GDM1 (cell line): ENCODE results near the gene HSD17B3.
A peak's percentile ranks its signal among the peaks of the same experiment; 100 is the strongest.
"Not testable (repeated sequence)": the region's sequence is repeated elsewhere in the genome, so short reads cannot be mapped to it uniquely, and the experiment has no call there.

ENCODE experiments used
- DNase-seq: peaks from one replicate; lab custom pipeline; 2025; lab: John Stamatoyannopoulos, UW

HSD17B3 gene

GRCh38 chr9:96302021-96302420 lies at the start of gene HSD17B3:
Gene HSD17B3, minus strand, starts transcription at chr9:96302176. Its CDS starts 72 bp downstream, at chr9:96302104.
- no peak for DNase-seq

- no peak for DNase-seq
These were observed 48.9 kb upstream of the HSD17B3 start for GRCh38 chr9:96350866-96351265.

- no peak for DNase-seq
These were observed 46.3 kb upstream of the HSD17B3 start for GRCh38 chr9:96348261-96348660.

- DNase-seq: no peak
These were observed 43.6 kb upstream of the HSD17B3 start for GRCh38 chr9:96345551-96345950.

- DNase-seq: no peak
These were observed 42.6 kb upstream of the HSD17B3 start for GRCh38 chr9:96344458-96345180.

GRCh38 chr9:96343515-96344360 lies 41.8 kb upstream of the HSD17B3 start:
- no peak for DNase-seq

GRCh38 chr9:96342571-96343245 lies 40.7 kb upstream of the HSD17B3 start:
- DNase-seq: no peak

- DNase-seq: no peak
These were observed 38.7 kb upstream of the HSD17B3 start for GRCh38 chr9:96340707-96341106.

- no peak for DNase-seq
These were observed 36.3 kb upstream of the HSD17B3 start for GRCh38 chr9:96338299-96338698.

- no peak for DNase-seq
These were observed 32.0 kb upstream of the HSD17B3 start for GRCh38 chr9:96333958-96334357.

- no peak for DNase-seq
These were observed 29.4 kb upstream of the HSD17B3 start for GRCh38 chr9:96331236-96331947.

GRCh38 chr9:96327694-96328352 lies 25.8 kb upstream of the HSD17B3 start:
- DNase-seq: no peak

- DNase-seq: no peak
These were observed 21.2 kb upstream of the HSD17B3 start for GRCh38 chr9:96323169-96323568.

- not testable (repeated sequence) for DNase-seq
These were observed 20.8 kb upstream of the HSD17B3 start for GRCh38 chr9:96322736-96323135.

- DNase-seq: not testable (repeated sequence)
These were observed 20.2 kb upstream of the HSD17B3 start for GRCh38 chr9:96322210-96322609.

- DNase-seq: no peak
These were observed 19.5 kb upstream of the HSD17B3 start for GRCh38 chr9:96321515-96321914.

GRCh38 chr9:96320749-96321280 lies 18.8 kb upstream of the HSD17B3 start:
- no peak for DNase-seq

GRCh38 chr9:96318921-96319565 lies 17.1 kb upstream of the HSD17B3 start:
- no peak for DNase-seq

GRCh38 chr9:96317335-96317980 lies 15.5 kb upstream of the HSD17B3 start:
- peak; percentile 3 for DNase-seq

- no peak for DNase-seq
These were observed 7.9 kb upstream of the HSD17B3 start for GRCh38 chr9:96309850-96310249.
